HEK293 (cell line): Measurements from ENCODE around the gene TMPRSS4.

Source experiments
- CTCF ChIA-PET: fragments of 350-600 bp; formaldehyde crosslinking; extraction: SDS; loops from one replicate; lab custom pipeline; 2021; ENCODE audit warnings: antibody characterized with exemption; lab: Yijun Ruan, JAX
- POLR2A ChIA-PET: fragments of 300-600 bp; formaldehyde crosslinking; extraction: SDS; loops from one replicate; lab custom pipeline; 2020; ENCODE audit warnings: antibody characterized with exemption, inconsistent platforms; lab: Yijun Ruan, JAX
- H3K27ac ChIP-seq: fragments of 200-500 bp; sonication (Bioruptor generic); 2 replicates; pipeline ENCODE4 v1.5.1; 2014; ENCODE audit warnings: low read depth, low read length, control low read depth, inconsistent platforms; ENCODE audit errors: extremely low read depth
- H3K36me3 ChIP-seq, 2 experiments: fragments of 200-500 bp in 1 of 2; sonication (Bioruptor generic) in 1 of 2; 1 replicate in 1 of 2; 2 replicates in 1 of 2; pipeline ENCODE4 v1.5.1; 2014 to 2017; ENCODE audit warnings: inconsistent platforms in 2 of 2, low read length in 2 of 2; ENCODE audit not compliant: control insufficient read depth in 2 of 2, insufficient read depth in 1 of 2
- H3K4me1 ChIP-seq: fragments of 200-500 bp; sonication (Bioruptor generic); 2 replicates; pipeline ENCODE4 v1.5.1; 2014; ENCODE audit warnings: mild to moderate bottlenecking, low read length, inconsistent platforms; ENCODE audit not compliant: control insufficient read depth, insufficient read depth
- H3K4me3 ChIP-seq: 2 replicates; pipeline ENCODE4 v1.5.1; 2011; ENCODE audit warnings: low read depth, mild to moderate bottlenecking, control low read depth, low read length, moderate library complexity
- H3K9me3 ChIP-seq: fragments of 200-500 bp; sonication (Bioruptor generic); 2 replicates; pipeline ENCODE4 v1.5.1; 2014; ENCODE audit warnings: low read depth, low read length, inconsistent platforms; ENCODE audit not compliant: control insufficient read depth, insufficient read depth
- CTCF ChIP-seq: fragments of 450-650 bp; formaldehyde crosslinking; IDR thresholded peaks from 2 replicates; pipeline ENCODE4 v1.5.1; 2016; ENCODE audit warnings: missing biosample characterization, missing genetic modification characterization
- KLF10 ChIP-seq: fragments of 450-650 bp; IDR thresholded peaks from 2 replicates; pipeline ENCODE4 v1.5.1; 2018; ENCODE audit warnings: missing biosample characterization, mild to moderate bottlenecking, missing genetic modification characterization
- SP3 ChIP-seq: fragments of 450-650 bp; formaldehyde crosslinking; IDR thresholded peaks from 2 replicates; pipeline ENCODE4 v1.5.1; 2016; ENCODE audit warnings: missing biosample characterization, missing genetic modification characterization
- ZBTB26 ChIP-seq: fragments of 450-650 bp; formaldehyde crosslinking; optimal IDR thresholded peaks from 2 replicates; pipeline ENCODE3; 2016; ENCODE audit warnings: missing biosample characterization, mild to moderate bottlenecking, missing genetic modification characterization
- ZFHX2 ChIP-seq: fragments of 450-650 bp; formaldehyde crosslinking; conservative IDR thresholded peaks from 2 replicates; pipeline ENCODE4 v1.5.1; 2016; ENCODE audit warnings: missing biosample characterization, missing genetic modification characterization
- ZIC2 ChIP-seq: fragments of 450-650 bp; formaldehyde crosslinking; IDR thresholded peaks from 2 replicates; pipeline ENCODE4 v1.5.1; 2016; ENCODE audit warnings: missing biosample characterization, missing genetic modification characterization
- ZNF214 ChIP-seq: fragments of 450-650 bp; formaldehyde crosslinking; IDR thresholded peaks from 2 replicates; pipeline ENCODE4 v1.5.1; 2017; ENCODE audit warnings: missing biosample characterization, mild to moderate bottlenecking, missing genetic modification characterization, borderline replicate concordance
- ZNF335 ChIP-seq: fragments of 450-650 bp; formaldehyde crosslinking; conservative IDR thresholded peaks from 2 replicates; pipeline ENCODE4 v1.5.1; 2016; ENCODE audit warnings: missing biosample characterization, missing genetic modification characterization
- ZNF488 ChIP-seq: fragments of 450-650 bp; formaldehyde crosslinking; IDR thresholded peaks from 2 replicates; pipeline ENCODE4 v1.5.1; 2016; ENCODE audit warnings: missing biosample characterization, missing genetic modification characterization
- ZNF555 ChIP-seq: fragments of 450-650 bp; formaldehyde crosslinking; conservative IDR thresholded peaks from 2 replicates; pipeline ENCODE4 v1.5.1; 2017; ENCODE audit warnings: missing biosample characterization, mild to moderate bottlenecking, missing genetic modification characterization, inconsistent platforms
- ZNF561 ChIP-seq: fragments of 450-650 bp; IDR thresholded peaks from 2 replicates; pipeline ENCODE4 v1.5.1; 2018; ENCODE audit warnings: missing biosample characterization, missing genetic modification characterization, borderline replicate concordance
- ZNF610 ChIP-seq: fragments of 450-650 bp; formaldehyde crosslinking; IDR thresholded peaks from 2 replicates; pipeline ENCODE4 v1.5.1; 2016; ENCODE audit warnings: missing biosample characterization, missing genetic modification characterization, borderline replicate concordance
- ZNF670 ChIP-seq: fragments of 450-650 bp; formaldehyde crosslinking; IDR thresholded peaks from 2 replicates; pipeline ENCODE4 v1.5.1; 2016; ENCODE audit warnings: missing biosample characterization, missing genetic modification characterization, low read depth
- ZNF707 ChIP-seq: fragments of 450-650 bp; formaldehyde crosslinking; IDR thresholded peaks from 2 replicates; pipeline ENCODE4 v1.5.1; 2016; ENCODE audit warnings: missing biosample characterization, missing genetic modification characterization
- ZNF76 ChIP-seq: fragments of 450-650 bp; formaldehyde crosslinking; IDR thresholded peaks from 2 replicates; pipeline ENCODE4; 2016; ENCODE audit warnings: low read depth, missing biosample characterization, missing genetic modification characterization, borderline replicate concordance
- ZNF777 ChIP-seq: fragments of 450-650 bp; formaldehyde crosslinking; IDR thresholded peaks from 2 replicates; pipeline ENCODE4 v1.5.1; 2017; ENCODE audit warnings: missing biosample characterization, missing genetic modification characterization, borderline replicate concordance
- TF ChIP-seq, protein P1 (sequence below): fragments of 450-650 bp; formaldehyde crosslinking; IDR thresholded peaks from 2 replicates; pipeline ENCODE4 v1.5.1; 2016; ENCODE audit warnings: missing biosample characterization, missing genetic modification characterization
- TF ChIP-seq, protein P2 (sequence below): fragments of 450-650 bp; formaldehyde crosslinking; IDR thresholded peaks from 2 replicates; pipeline ENCODE4 v1.5.1; 2016; ENCODE audit warnings: missing biosample characterization, missing genetic modification characterization
- TF ChIP-seq, protein P3 (sequence below): fragments of 450-650 bp; formaldehyde crosslinking; IDR thresholded peaks from 2 replicates; pipeline ENCODE4 v1.5.1; 2016; ENCODE audit warnings: missing biosample characterization, missing genetic modification characterization, borderline replicate concordance

The TMPRSS4 gene

DNA sequence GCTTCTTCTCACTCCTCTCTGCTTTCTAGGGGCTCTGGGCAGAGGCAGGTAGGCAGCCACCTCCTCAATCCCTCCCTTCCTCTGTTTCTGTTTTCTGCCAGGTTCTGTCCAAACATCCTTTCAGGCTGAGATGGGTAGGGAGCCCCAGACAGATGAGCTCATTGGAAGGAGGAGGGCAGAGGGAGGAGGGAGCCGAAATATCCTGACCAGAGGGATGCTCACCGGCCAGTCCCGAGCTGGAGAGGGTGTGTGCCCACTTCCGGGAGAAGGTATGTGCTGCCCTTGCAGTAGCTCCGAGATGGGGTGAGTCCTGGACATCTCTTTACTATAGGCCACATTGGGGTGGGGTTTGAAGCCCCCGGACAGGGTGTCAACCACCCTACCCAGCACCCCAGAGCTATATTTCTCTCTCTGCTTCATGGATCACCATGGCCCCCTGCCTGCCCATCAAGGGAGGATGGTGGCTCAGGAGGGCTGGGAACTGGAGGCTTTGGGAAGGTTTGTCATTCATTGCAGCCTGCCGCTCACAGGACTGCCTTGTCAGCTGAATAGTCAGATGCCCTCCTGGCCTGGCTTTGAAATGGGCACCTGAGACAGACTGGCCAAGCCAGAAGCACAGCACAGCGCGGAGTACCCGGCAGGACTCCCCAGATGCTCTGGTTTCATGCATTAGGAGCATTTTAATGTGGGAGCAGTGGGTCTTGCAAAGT lies 80.5 kb downstream of the TMPRSS4 start:
- no peak for TF ChIP-seq ZNF777
- no peak for TF ChIP-seq ZIC2 (tag by site-specific recombination)
- TF ChIP-seq ZNF335 (tag by site-specific recombination): no peak
- TF ChIP-seq ZBTB26 (tag by site-specific recombination): no peak
- no peak for TF ChIP-seq CTCF (tag by site-specific recombination)
- no peak for TF ChIP-seq ZNF555
- TF ChIP-seq ZNF707 (tag by site-specific recombination): no peak
- TF ChIP-seq, protein P1, sequence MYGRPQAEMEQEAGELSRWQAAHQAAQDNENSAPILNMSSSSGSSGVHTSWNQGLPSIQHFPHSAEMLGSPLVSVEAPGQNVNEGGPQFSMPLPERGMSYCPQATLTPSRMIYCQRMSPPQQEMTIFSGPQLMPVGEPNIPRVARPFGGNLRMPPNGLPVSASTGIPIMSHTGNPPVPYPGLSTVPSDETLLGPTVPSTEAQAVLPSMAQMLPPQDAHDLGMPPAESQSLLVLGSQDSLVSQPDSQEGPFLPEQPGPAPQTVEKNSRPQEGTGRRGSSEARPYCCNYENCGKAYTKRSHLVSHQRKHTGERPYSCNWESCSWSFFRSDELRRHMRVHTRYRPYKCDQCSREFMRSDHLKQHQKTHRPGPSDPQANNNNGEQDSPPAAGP (tag by site-specific recombination): no peak
- TF ChIP-seq, protein P2, sequence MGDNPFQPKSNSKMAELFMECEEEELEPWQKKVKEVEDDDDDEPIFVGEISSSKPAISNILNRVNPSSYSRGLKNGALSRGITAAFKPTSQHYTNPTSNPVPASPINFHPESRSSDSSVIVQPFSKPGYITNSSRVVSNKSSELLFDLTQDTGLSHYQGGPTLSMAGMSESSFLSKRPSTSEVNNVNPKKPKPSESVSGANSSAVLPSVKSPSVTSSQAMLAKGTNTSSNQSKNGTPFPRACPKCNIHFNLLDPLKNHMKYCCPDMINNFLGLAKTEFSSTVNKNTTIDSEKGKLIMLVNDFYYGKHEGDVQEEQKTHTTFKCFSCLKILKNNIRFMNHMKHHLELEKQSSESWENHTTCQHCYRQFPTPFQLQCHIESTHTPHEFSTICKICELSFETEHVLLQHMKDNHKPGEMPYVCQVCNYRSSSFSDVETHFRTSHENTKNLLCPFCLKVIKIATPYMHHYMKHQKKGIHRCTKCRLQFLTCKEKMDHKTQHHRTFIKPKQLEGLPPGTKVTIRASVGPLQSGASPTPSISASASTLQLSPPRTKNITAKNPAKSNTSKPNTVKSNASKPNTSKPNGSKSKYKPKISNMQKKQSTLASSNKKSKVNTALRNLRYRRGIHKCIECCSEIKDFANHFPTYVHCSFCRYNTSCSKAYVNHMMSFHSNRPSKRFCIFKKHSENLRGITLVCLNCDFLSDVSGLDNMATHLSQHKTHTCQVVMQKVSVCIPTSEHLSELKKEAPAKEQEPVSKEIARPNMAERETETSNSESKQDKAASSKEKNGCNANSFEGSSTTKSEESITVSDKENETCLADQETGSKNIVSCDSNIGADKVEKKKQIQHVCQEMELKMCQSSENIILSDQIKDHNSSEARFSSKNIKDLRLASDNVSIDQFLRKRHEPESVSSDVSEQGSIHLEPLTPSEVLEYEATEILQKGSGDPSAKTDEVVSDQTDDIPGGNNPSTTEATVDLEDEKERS: no peak
- no peak for TF ChIP-seq KLF10
- TF ChIP-seq ZNF610: no peak
- no peak for TF ChIP-seq ZNF76 (tag by site-specific recombination)
- TF ChIP-seq ZNF488 (tag by site-specific recombination): no peak
- TF ChIP-seq ZNF214 (tag by site-specific recombination): no peak
- TF ChIP-seq ZNF561 (tag by site-specific recombination): no peak
- no peak for TF ChIP-seq SP3
- TF ChIP-seq, protein P3, sequence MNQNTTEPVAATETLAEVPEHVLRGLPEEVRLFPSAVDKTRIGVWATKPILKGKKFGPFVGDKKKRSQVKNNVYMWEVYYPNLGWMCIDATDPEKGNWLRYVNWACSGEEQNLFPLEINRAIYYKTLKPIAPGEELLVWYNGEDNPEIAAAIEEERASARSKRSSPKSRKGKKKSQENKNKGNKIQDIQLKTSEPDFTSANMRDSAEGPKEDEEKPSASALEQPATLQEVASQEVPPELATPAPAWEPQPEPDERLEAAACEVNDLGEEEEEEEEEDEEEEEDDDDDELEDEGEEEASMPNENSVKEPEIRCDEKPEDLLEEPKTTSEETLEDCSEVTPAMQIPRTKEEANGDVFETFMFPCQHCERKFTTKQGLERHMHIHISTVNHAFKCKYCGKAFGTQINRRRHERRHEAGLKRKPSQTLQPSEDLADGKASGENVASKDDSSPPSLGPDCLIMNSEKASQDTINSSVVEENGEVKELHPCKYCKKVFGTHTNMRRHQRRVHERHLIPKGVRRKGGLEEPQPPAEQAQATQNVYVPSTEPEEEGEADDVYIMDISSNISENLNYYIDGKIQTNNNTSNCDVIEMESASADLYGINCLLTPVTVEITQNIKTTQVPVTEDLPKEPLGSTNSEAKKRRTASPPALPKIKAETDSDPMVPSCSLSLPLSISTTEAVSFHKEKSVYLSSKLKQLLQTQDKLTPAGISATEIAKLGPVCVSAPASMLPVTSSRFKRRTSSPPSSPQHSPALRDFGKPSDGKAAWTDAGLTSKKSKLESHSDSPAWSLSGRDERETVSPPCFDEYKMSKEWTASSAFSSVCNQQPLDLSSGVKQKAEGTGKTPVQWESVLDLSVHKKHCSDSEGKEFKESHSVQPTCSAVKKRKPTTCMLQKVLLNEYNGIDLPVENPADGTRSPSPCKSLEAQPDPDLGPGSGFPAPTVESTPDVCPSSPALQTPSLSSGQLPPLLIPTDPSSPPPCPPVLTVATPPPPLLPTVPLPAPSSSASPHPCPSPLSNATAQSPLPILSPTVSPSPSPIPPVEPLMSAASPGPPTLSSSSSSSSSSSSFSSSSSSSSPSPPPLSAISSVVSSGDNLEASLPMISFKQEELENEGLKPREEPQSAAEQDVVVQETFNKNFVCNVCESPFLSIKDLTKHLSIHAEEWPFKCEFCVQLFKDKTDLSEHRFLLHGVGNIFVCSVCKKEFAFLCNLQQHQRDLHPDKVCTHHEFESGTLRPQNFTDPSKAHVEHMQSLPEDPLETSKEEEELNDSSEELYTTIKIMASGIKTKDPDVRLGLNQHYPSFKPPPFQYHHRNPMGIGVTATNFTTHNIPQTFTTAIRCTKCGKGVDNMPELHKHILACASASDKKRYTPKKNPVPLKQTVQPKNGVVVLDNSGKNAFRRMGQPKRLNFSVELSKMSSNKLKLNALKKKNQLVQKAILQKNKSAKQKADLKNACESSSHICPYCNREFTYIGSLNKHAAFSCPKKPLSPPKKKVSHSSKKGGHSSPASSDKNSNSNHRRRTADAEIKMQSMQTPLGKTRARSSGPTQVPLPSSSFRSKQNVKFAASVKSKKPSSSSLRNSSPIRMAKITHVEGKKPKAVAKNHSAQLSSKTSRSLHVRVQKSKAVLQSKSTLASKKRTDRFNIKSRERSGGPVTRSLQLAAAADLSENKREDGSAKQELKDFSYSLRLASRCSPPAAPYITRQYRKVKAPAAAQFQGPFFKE (tag by site-specific recombination): no peak
- TF ChIP-seq ZFHX2 (tag by site-specific recombination): no peak
- TF ChIP-seq ZNF670: no peak
- Histone ChIP-seq H3K4me1 (no peaks in the 10 kb centered on the region), H3K36me3 (no peaks in the 10 kb centered on the region), H3K27ac (no peak overlapping the region), H3K9me3 (no peaks in the 10 kb centered on the region), H3K4me3 (no peak overlapping the region)
- POLR2A ChIA-PET: no interaction called here
- CTCF ChIA-PET: interaction anchor here (1.2 to 7.1 kb wide), 2 partner anchors 11 to 13 kb away, joined by 4 to 99 read pairs; no protein-coding TSS in a partner anchor
